Upper lobe of right lung (tissue), 1 donor: ENCODE data around the gene PRKCZ. TPM values are rescaled to one million over a fixed set of nuclear protein-coding genes. Genes with fewer than 3 reads are reported as not detected.

Experiments
- ATAC-seq: fragments of 200-7000 bp; cut with Tn5 transposase; one replicate; pipeline ENCODE4 v1.9.1; 2020; ENCODE audit warnings: mild to moderate bottlenecking, moderate library complexity
- DNase-seq: peaks from one replicate; pipeline ENCODE4 v3.0.0-alpha.2; 2020
- H3K27ac ChIP-seq: fragments of 200-600 bp; one replicate; pipeline ENCODE4 v1.8.0; 2022
- H3K27me3 ChIP-seq: fragments of 200-600 bp; one replicate; pipeline ENCODE4 v1.8.0; 2022; ENCODE audit warnings: mild to moderate bottlenecking
- H3K36me3 ChIP-seq: fragments of 200-600 bp; one replicate; pipeline ENCODE4 v1.8.0; 2022
- H3K4me1 ChIP-seq: fragments of 200-600 bp; one replicate; pipeline ENCODE4 v1.8.0; 2022
- H3K4me3 ChIP-seq: fragments of 200-600 bp; one replicate; pipeline ENCODE4 v1.8.0; 2022; ENCODE audit warnings: mild to moderate bottlenecking
- H3K9me3 ChIP-seq: fragments of 200-600 bp; one replicate; pipeline ENCODE4 v1.8.0; 2022
- intact Hi-C: fragments of 100-400 bp; cut with DNase I; formaldehyde crosslinking; loops from one replicate; pipeline ENCODE4 v1.11.0; 2022
- total RNA-seq: library from RNA; stranded (reverse); fragmentation: NEBNext Ultra II Directional; extraction: Animal tissue kit (Norgen Biotek cat#: 25700); gene quantifications from one replicate; pipeline ENCODE4 v1.2.1, GENCODE V29; 2021
- TF ChIP-seq, protein P1 (sequence below): fragments of 200-600 bp; IDR thresholded peaks from one replicate; pipeline ENCODE4 v1.8.0; 2022; ENCODE audit warnings: antibody characterized with exemption
- donor health status: DM: no; HTN: yes; CAD: no; lungs with severe emphysema.

PRKCZ gene
- total RNA-seq, 1 donor from 2014 or later: 121 TPM

GRCh38 chr1:2212532-2213491 lies 162.6 kb downstream of the PRKCZ start:
- Histone ChIP-seq H3K4me3 (peak overlapping the region; percentile 30), H3K9me3 (no peaks in the 10 kb centered on the region), H3K36me3 (no peaks in the 10 kb centered on the region), H3K4me1 (peaks cover 51% of the 10 kb centered on the region), H3K27ac (peak overlapping the region; percentile 96), H3K27me3 (no peaks in the 10 kb centered on the region)
- TF ChIP-seq, protein P1, sequence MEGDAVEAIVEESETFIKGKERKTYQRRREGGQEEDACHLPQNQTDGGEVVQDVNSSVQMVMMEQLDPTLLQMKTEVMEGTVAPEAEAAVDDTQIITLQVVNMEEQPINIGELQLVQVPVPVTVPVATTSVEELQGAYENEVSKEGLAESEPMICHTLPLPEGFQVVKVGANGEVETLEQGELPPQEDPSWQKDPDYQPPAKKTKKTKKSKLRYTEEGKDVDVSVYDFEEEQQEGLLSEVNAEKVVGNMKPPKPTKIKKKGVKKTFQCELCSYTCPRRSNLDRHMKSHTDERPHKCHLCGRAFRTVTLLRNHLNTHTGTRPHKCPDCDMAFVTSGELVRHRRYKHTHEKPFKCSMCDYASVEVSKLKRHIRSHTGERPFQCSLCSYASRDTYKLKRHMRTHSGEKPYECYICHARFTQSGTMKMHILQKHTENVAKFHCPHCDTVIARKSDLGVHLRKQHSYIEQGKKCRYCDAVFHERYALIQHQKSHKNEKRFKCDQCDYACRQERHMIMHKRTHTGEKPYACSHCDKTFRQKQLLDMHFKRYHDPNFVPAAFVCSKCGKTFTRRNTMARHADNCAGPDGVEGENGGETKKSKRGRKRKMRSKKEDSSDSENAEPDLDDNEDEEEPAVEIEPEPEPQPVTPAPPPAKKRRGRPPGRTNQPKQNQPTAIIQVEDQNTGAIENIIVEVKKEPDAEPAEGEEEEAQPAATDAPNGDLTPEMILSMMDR: peak; percentile 32
- ATAC-seq: peak; percentile 71
- intact Hi-C loops: no loop called here
- DNase-seq: peak; percentile 93

GRCh38 chr1:2213576-2214505 lies 163.6 kb downstream of the PRKCZ start:
- Histone ChIP-seq H3K4me1 (peaks cover 40% of the 10 kb centered on the region), H3K9me3 (no peaks in the 10 kb centered on the region)

DNA sequence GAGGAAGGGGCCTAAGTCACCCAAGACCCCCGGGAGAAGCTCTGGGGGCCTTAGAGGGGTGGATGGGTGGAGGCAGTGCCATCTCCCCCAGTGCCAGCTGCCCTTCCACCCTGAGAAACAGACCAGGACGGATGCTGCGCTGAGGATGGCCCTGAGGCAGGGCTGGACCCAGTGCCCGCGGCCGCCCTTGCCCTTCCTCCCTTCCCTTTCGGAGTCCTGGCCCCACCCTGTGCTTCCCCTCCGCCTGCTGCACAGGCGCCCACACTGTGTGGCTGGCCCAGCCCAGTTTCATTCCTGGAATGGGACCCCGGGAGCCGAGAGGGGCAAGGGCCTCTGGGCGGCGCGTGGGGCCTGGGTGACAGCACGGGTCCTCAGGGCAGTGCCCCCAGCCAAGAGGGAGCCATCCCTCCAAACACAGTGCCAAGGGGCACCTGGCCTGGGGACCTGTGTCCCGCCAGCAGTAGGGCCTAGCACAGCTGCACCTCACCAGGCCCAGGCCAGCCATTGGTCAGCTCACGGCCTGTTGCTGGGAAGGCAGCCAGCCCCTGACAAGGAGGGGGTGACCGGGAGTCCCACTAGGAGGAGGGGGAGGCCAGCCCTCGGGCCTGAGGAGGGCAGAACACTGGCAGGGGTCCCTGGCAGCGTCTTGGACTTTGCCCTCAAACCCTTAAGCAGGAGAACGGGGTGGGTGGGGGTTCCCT lies 164.5 kb downstream of the PRKCZ start:
- ATAC-seq (peak; percentile 37), DNase-seq (peak; percentile 78)
- no peaks in the 10 kb centered on the region for H3K9me3 ChIP-seq
- H3K27ac ChIP-seq: peak overlapping the region; percentile 96
- H3K4me1 ChIP-seq: peaks cover 33% of the 10 kb centered on the region
- no peaks in the 10 kb centered on the region for H3K36me3 ChIP-seq
- TF ChIP-seq, protein P1: no peak
- H3K4me3 ChIP-seq: no peak overlapping the region
- intact Hi-C loops: no loop called here
- no peaks in the 10 kb centered on the region for H3K27me3 ChIP-seq

More at GRCh38 chr1:2213576-2214505, 163.6 kb downstream of the PRKCZ start:
- H3K4me3 ChIP-seq: peak overlapping the region; percentile 30
- TF ChIP-seq, protein P1: no peak
- intact Hi-C loops: no loop called here
- ATAC-seq: peak; percentile 53
- H3K36me3 ChIP-seq: no peaks in the 10 kb centered on the region
- H3K27me3 ChIP-seq: no peaks in the 10 kb centered on the region
- DNase-seq: peak; percentile 88
- H3K27ac ChIP-seq: peak overlapping the region; percentile 96

DNA sequence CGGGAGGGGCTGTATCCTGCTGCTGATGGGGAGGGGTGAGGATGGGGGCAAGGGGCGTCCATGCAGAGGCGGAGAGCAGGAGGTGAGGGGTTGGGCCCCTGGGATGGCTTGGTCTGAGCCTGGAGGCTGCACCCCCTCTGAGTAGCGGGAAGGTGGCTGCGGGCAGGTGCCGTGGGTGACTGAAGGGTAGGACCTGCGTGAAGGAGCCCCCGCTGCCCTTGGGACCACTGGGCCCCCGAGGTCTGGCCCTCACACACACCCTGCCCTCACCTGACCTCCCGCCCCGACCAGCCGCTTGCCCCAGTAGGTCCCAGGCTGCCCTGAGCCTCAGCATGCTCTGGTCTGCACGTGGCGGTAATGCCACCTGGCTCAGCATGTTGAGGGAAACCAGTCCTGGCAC lies 165.1 kb downstream of the PRKCZ start:
- Histone ChIP-seq H3K4me3 (no peak overlapping the region), H3K27ac (peak overlapping the region; percentile 96), H3K4me1 (peaks cover 32% of the 10 kb centered on the region), H3K9me3 (no peaks in the 10 kb centered on the region), H3K27me3 (no peaks in the 10 kb centered on the region), H3K36me3 (no peaks in the 10 kb centered on the region)
- intact Hi-C loops: no loop called here
- TF ChIP-seq, protein P1: no peak
- peak; percentile 65 for DNase-seq
- ATAC-seq: no peak
